ENCODE measurements around the gene N4BP2L2.

Gene N4BP2L2

GRCh38 chr13:32495429-32495828, 43.2 kb downstream of the N4BP2L2 start:
- no peak overlapping the region for H3K27ac ChIP-seq (ENCODE audit: low read length, poor library complexity, severe bottlenecking)
- WGBS: 96% methylated on average over 5 of the region's 5 CpGs

GRCh38 chr13:32491028-32491427, 47.6 kb downstream of the N4BP2L2 start:
- H3K4ac ChIP-seq (ENCODE audit: low read depth in 1 of 2, low read length in 2 of 2): no peak overlapping the region
- H2BK120ac ChIP-seq (ENCODE audit: low read depth, low read length): no peak overlapping the region
- no peak overlapping the region for H4K91ac ChIP-seq (ENCODE audit: low read length)
- peaks cover 7 to 18% of the 10 kb centered on the region in 2 experiments for H3K36me3 ChIP-seq (ENCODE audit: control insufficient read depth in 1 of 2, insufficient read depth in 2 of 2, low read depth in 1 of 2, low read length in 2 of 2)
- H2BK5ac ChIP-seq (ENCODE audit: low read depth, low read length, poor library complexity, severe bottlenecking): no peak overlapping the region
- H2BK12ac ChIP-seq (ENCODE audit: low read length in 2 of 2): no peak overlapping the region
- H2BK15ac ChIP-seq (ENCODE audit: low read depth, poor library complexity, severe bottlenecking): no peak overlapping the region
- no peaks in the 10 kb centered on the region for H3K4me1 ChIP-seq (ENCODE audit: control insufficient read depth, insufficient read depth, low read depth, low read length)
- DNase-seq: no peak
- H3K27ac ChIP-seq (ENCODE audit: low read length, poor library complexity, severe bottlenecking): no peak overlapping the region
- no peak overlapping the region for H3K18ac ChIP-seq (ENCODE audit: low read depth in 1 of 2, low read length in 2 of 2)
- WGBS: no CpG with 5 or more reads among the region's 1 CpG
- no peak overlapping the region for H3K14ac ChIP-seq (ENCODE audit: low read length in 2 of 2)
- no peak overlapping the region for H3K4me3 ChIP-seq (ENCODE audit: insufficient read depth in 1 of 2, low read depth in 1 of 2, low read length in 2 of 2)
- no peaks in the 10 kb centered on the region for H3K9me3 ChIP-seq (ENCODE audit: control insufficient read depth, low read length)
- H3K4me2 ChIP-seq (ENCODE audit: low read length, poor library complexity, severe bottlenecking): no peak overlapping the region
- no peak overlapping the region for H3K9ac ChIP-seq (ENCODE audit: low read length)
- H3K27me3 ChIP-seq (ENCODE audit: control insufficient read depth in 1 of 2, insufficient read depth in 1 of 2, low read length in 2 of 2): no peaks in the 10 kb centered on the region
- no peak overlapping the region for H2AK5ac ChIP-seq (ENCODE audit: low read length, severe bottlenecking)
- peaks cover 9% of the 10 kb centered on the region for H3K79me1 ChIP-seq (replicated peaks; ENCODE audit: low read length, poor library complexity, severe bottlenecking)
- H3K23ac ChIP-seq (ENCODE audit: low read length in 2 of 2): no peak overlapping the region
- H2AFZ ChIP-seq (ENCODE audit: low read depth, low read length): no peak overlapping the region
- H4K8ac ChIP-seq (ENCODE audit: low read length): no peak overlapping the region

More at GRCh38 chr13:32495429-32495828, 43.2 kb downstream of the N4BP2L2 start:
- Histone ChIP-seq H3K36me3 (ENCODE audit: control insufficient read depth in 1 of 2, insufficient read depth in 2 of 2, low read depth in 1 of 2, low read length in 2 of 2) (peaks cover 6 to 16% of the 10 kb centered on the region in 2 experiments), H3K79me1 (replicated peaks; ENCODE audit: low read length, poor library complexity, severe bottlenecking) (peaks cover 12% of the 10 kb centered on the region), H3K4ac (ENCODE audit: low read depth in 1 of 2, low read length in 2 of 2) (no peak overlapping the region), H3K4me2 (ENCODE audit: low read length, poor library complexity, severe bottlenecking) (no peak overlapping the region), H2AK5ac (ENCODE audit: low read length, severe bottlenecking) (no peak overlapping the region), H3K27me3 (ENCODE audit: control insufficient read depth in 1 of 2, insufficient read depth in 1 of 2, low read length in 2 of 2) (no peaks in the 10 kb centered on the region), H3K9me3 (ENCODE audit: control insufficient read depth, low read length) (no peaks in the 10 kb centered on the region), H2BK15ac (ENCODE audit: low read depth, poor library complexity, severe bottlenecking) (no peak overlapping the region), H3K14ac (ENCODE audit: low read length in 2 of 2) (no peak overlapping the region), H3K23ac (ENCODE audit: low read length in 2 of 2) (no peak overlapping the region), H2AFZ (ENCODE audit: low read depth, low read length) (no peak overlapping the region), H2BK120ac (ENCODE audit: low read depth, low read length) (no peak overlapping the region), H4K91ac (ENCODE audit: low read length) (no peak overlapping the region), H2BK12ac (ENCODE audit: low read length in 2 of 2) (no peak overlapping the region), H3K18ac (ENCODE audit: low read depth in 1 of 2, low read length in 2 of 2) (no peak overlapping the region), H4K8ac (ENCODE audit: low read length) (no peak overlapping the region), H2BK5ac (ENCODE audit: low read depth, low read length, poor library complexity, severe bottlenecking) (no peak overlapping the region), H3K9ac (ENCODE audit: low read length) (no peak overlapping the region), H3K4me1 (ENCODE audit: control insufficient read depth, insufficient read depth, low read depth, low read length) (no peaks in the 10 kb centered on the region), H3K4me3 (ENCODE audit: insufficient read depth in 1 of 2, low read depth in 1 of 2, low read length in 2 of 2) (no peak overlapping the region)
- no peak for DNase-seq

- H4K91ac ChIP-seq (ENCODE audit: low read length): no peak overlapping the region
- no peak overlapping the region for H2BK15ac ChIP-seq (ENCODE audit: low read depth, poor library complexity, severe bottlenecking)
- H2AFZ ChIP-seq (ENCODE audit: low read depth, low read length): no peak overlapping the region
- no peak overlapping the region for H3K9ac ChIP-seq (ENCODE audit: low read length)
- no peak overlapping the region for H2BK5ac ChIP-seq (ENCODE audit: low read depth, low read length, poor library complexity, severe bottlenecking)
- H3K4me1 ChIP-seq (ENCODE audit: control insufficient read depth, insufficient read depth, low read depth, low read length): no peaks in the 10 kb centered on the region
- H4K8ac ChIP-seq (ENCODE audit: low read length): no peak overlapping the region
- no peak overlapping the region for H3K4me2 ChIP-seq (ENCODE audit: low read length, poor library complexity, severe bottlenecking)
- no peak overlapping the region for H3K4ac ChIP-seq (ENCODE audit: low read depth in 1 of 2, low read length in 2 of 2)
- H3K23ac ChIP-seq (ENCODE audit: low read length in 2 of 2): no peak overlapping the region
- 94% methylated on average over 5 of the region's 5 CpGs for WGBS
- no peak overlapping the region for H3K18ac ChIP-seq (ENCODE audit: low read depth in 1 of 2, low read length in 2 of 2)
- peaks cover 5 to 63% of the 10 kb centered on the region in 2 experiments for H3K36me3 ChIP-seq (ENCODE audit: control insufficient read depth in 1 of 2, insufficient read depth in 2 of 2, low read depth in 1 of 2, low read length in 2 of 2)
- no peaks in the 10 kb centered on the region for H3K9me3 ChIP-seq (ENCODE audit: control insufficient read depth, low read length)
- no peak overlapping the region for H3K14ac ChIP-seq (ENCODE audit: low read length in 2 of 2)
- no peak for DNase-seq
- no peak overlapping the region for H3K27ac ChIP-seq (ENCODE audit: low read length, poor library complexity, severe bottlenecking)
- no peaks in the 10 kb centered on the region for H3K27me3 ChIP-seq (ENCODE audit: control insufficient read depth in 1 of 2, insufficient read depth in 1 of 2, low read length in 2 of 2)
- no peaks in the 10 kb centered on the region for H3K79me1 ChIP-seq (replicated peaks; ENCODE audit: low read length, poor library complexity, severe bottlenecking)
- no peak overlapping the region for H2AK5ac ChIP-seq (ENCODE audit: low read length, severe bottlenecking)
- H2BK12ac ChIP-seq (ENCODE audit: low read length in 2 of 2): no peak overlapping the region
- H3K4me3 ChIP-seq (ENCODE audit: insufficient read depth in 1 of 2, low read depth in 1 of 2, low read length in 2 of 2): no peak overlapping the region
- H2BK120ac ChIP-seq (ENCODE audit: low read depth, low read length): no peak overlapping the region
Measured at GRCh38 chr13:32476892-32477291, 61.7 kb downstream of the N4BP2L2 start.

- Histone ChIP-seq H3K14ac (ENCODE audit: low read length in 2 of 2) (no peak overlapping the region), H3K27me3 (ENCODE audit: control insufficient read depth in 1 of 2, insufficient read depth in 1 of 2, low read length in 2 of 2) (no peaks in the 10 kb centered on the region), H2BK5ac (ENCODE audit: low read depth, low read length, poor library complexity, severe bottlenecking) (no peak overlapping the region), H3K4me2 (ENCODE audit: low read length, poor library complexity, severe bottlenecking) (no peak overlapping the region), H3K4me3 (ENCODE audit: insufficient read depth in 1 of 2, low read depth in 1 of 2, low read length in 2 of 2) (no peak overlapping the region), H3K9ac (ENCODE audit: low read length) (no peak overlapping the region), H2AK5ac (ENCODE audit: low read length, severe bottlenecking) (no peak overlapping the region), H3K4me1 (ENCODE audit: control insufficient read depth, insufficient read depth, low read depth, low read length) (no peaks in the 10 kb centered on the region), H3K9me3 (ENCODE audit: control insufficient read depth, low read length) (no peaks in the 10 kb centered on the region), H2BK120ac (ENCODE audit: low read depth, low read length) (no peak overlapping the region), H2AFZ (ENCODE audit: low read depth, low read length) (no peak overlapping the region), H2BK15ac (ENCODE audit: low read depth, poor library complexity, severe bottlenecking) (no peak overlapping the region), H3K23ac (ENCODE audit: low read length in 2 of 2) (no peak overlapping the region), H3K4ac (ENCODE audit: low read depth in 1 of 2, low read length in 2 of 2) (no peak overlapping the region), H3K79me1 (replicated peaks; ENCODE audit: low read length, poor library complexity, severe bottlenecking) (no peaks in the 10 kb centered on the region), H3K36me3 (ENCODE audit: control insufficient read depth in 1 of 2, insufficient read depth in 2 of 2, low read depth in 1 of 2, low read length in 2 of 2) (peaks cover 8 to 66% of the 10 kb centered on the region in 2 experiments), H2BK12ac (ENCODE audit: low read length in 2 of 2) (no peak overlapping the region), H3K18ac (ENCODE audit: low read depth in 1 of 2, low read length in 2 of 2) (no peak overlapping the region), H3K27ac (ENCODE audit: low read length, poor library complexity, severe bottlenecking) (no peak overlapping the region), H4K91ac (ENCODE audit: low read length) (no peak overlapping the region), H4K8ac (ENCODE audit: low read length) (no peak overlapping the region)
- 100% methylated on average over 1 of the region's 2 CpGs for whole genome bisulfite sequencing
- DNase-seq: no peak
Measured at GRCh38 chr13:32476021-32476731, 62.4 kb downstream of the N4BP2L2 start.

Data from mesenchymal stem cell (in vitro differentiated cells and primary cell).